ENCODE results near the gene TFPI. TPM values are rescaled to one million over a fixed set of nuclear protein-coding genes. Genes with fewer than 3 reads are reported as not detected.

Gene TFPI
- total and polyA plus RNA-seq, 10 of the 15 experiments (the other 5 are each of a cell fraction or from before 2014, with no cell fraction given) = 0.07 to 0.59 (median 0.34) TPM

DNA sequence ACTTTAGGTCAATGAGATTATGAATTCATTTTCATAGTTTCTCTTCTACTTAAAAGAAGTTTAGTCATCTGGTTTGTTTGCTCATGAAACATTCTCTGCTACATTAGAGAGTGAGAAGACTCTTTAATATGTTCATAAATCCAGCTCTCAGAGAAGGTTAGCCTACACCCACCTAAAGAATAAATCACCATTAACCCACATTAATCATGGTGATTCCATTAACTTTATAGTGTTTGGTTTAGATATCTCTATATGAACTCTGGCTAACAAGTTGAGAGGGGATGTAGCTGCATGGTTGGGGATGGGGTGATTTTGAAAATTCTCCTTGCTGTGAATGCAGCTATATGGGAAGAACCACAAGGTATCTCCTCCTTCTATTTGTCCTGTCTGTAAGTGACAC, 10.7 kb downstream of the TFPI start:
- Histone ChIP-seq H3K4me3 (no peak overlapping the region), H3K9me3 (replicated peaks; ENCODE audit: control insufficient read depth, insufficient read depth, low read length) (no peaks in the 10 kb centered on the region), H4K20me1 (ENCODE audit: control insufficient read depth, insufficient read depth) (no peaks in the 10 kb centered on the region), H3K9ac (ENCODE audit: control insufficient read depth, insufficient read depth, low read length) (no peak overlapping the region), H3K4me1 (ENCODE audit: control insufficient read depth, insufficient read depth, low read length) (no peaks in the 10 kb centered on the region), H2AFZ (ENCODE audit: control insufficient read depth, low read depth, low read length) (no peak overlapping the region), H3K4me2 (ENCODE audit: control insufficient read depth, insufficient read depth) (no peak overlapping the region), H3K79me2 (ENCODE audit: control insufficient read depth, insufficient read depth, low read length) (no peaks in the 10 kb centered on the region), H3K36me3 (ENCODE audit: control insufficient read depth in 2 of 2, insufficient read depth in 2 of 2, low read length in 1 of 2) (no peaks in the 10 kb centered on the region), H3K27ac (ENCODE audit: control insufficient read depth, insufficient read depth) (no peak overlapping the region), H3K27me3 (replicated peaks in 1 of 2; ENCODE audit: control insufficient read depth in 2 of 2, insufficient read depth in 2 of 2, low read length in 1 of 2) (no peaks in the 10 kb centered on the region)
- DNase-seq (ENCODE audit: low read depth, low spot score) (no peak), ATAC-seq (no peak), FAIRE-seq (no peak)
- BruUV-seq (replicated peaks) = no TSS peak
- intact Hi-C loops (cut with micrococcal nuclease; ENCODE audit: unreplicated experiment) (no loop called here), in situ Hi-C loops (cut with MboI) (no loop called here)
- POLR2A ChIA-PET = interaction anchor here (0.9 kb wide), 1 partner anchor 33 kb away, joined by 3 read pairs; no protein-coding TSS in a partner anchor
- SMC1A ChIA-PET (ENCODE audit: uncharacterized antibody, unreplicated experiment) = interaction anchor here (0.7 to 2.2 kb wide), 6 partner anchors 9 to 44 kb away, joined by 4 to 10 read pairs (median 5); partner anchors contain the start of gene TFPI
- RAD21 ChIA-PET (ENCODE audit: unreplicated experiment) = interaction anchor here (0.9 to 1.4 kb wide), 2 partner anchors 11 to 38 kb away, joined by 3 to 7 read pairs; no protein-coding TSS in a partner anchor
- no peak for TF ChIP-seq CHD1 (IDR thresholded peaks at IDR 0.05; ENCODE audit: low read depth, low read length)
- CTCF ChIA-PET = interaction anchor here (1.0 to 1.2 kb wide), 3 partner anchors 11 to 44 kb away, joined by 3 to 10 read pairs (median 3); partner anchors contain the start of gene TFPI

DNA sequence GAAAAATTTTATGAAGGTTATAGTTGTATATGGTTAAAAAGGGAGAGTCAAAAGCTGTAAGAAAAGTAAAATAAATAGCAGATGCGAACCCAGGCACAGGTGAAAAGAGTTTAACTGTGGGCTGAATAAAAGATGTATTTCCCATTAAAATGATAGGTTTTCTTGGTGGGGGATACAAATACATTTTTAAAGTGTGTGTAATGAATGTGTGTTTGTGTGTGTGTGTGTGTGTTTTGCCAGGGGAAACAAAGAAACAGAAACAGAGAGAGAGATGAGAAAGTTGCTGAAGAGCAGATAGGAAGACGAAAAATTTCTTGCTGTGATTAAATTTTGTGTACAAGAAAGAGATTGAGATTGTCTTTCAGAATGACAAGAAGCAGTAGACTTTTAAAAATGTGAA, 12.1 kb downstream of the TFPI start:
- CTCF ChIA-PET = interaction anchor here (0.6 kb wide), 1 partner anchor 428 kb away, joined by 3 read pairs; no protein-coding TSS in a partner anchor
- no TSS peak for BruUV-seq (replicated peaks)
- TF ChIP-seq HCFC1 (IDR thresholded peaks at IDR 0.05; ENCODE audit: low read length) (no peak), ZNF217 (IDR thresholded peaks at IDR 0.05) (no peak), NKRF (conservative IDR thresholded peaks at IDR 0.05) (no peak), NR2F1 (conservative IDR thresholded peaks at IDR 0.05) (no peak), SMARCA5 (IDR thresholded peaks at IDR 0.05) (no peak), JUND (IDR thresholded peaks at IDR 0.05; ENCODE audit: low read depth, low read length) (no peak), IKZF1 (conservative IDR thresholded peaks at IDR 0.05) (no peak), E2F4 (IDR thresholded peaks at IDR 0.05; ENCODE audit: low read depth, low read length) (no peak)
- TF ChIP-seq, protein P1, sequence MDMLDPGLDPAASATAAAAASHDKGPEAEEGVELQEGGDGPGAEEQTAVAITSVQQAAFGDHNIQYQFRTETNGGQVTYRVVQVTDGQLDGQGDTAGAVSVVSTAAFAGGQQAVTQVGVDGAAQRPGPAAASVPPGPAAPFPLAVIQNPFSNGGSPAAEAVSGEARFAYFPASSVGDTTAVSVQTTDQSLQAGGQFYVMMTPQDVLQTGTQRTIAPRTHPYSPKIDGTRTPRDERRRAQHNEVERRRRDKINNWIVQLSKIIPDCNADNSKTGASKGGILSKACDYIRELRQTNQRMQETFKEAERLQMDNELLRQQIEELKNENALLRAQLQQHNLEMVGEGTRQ (IDR thresholded peaks at IDR 0.05; ENCODE audit: borderline replicate concordance, low read depth, low read length) = no peak
- TF ChIP-seq, protein P2, sequence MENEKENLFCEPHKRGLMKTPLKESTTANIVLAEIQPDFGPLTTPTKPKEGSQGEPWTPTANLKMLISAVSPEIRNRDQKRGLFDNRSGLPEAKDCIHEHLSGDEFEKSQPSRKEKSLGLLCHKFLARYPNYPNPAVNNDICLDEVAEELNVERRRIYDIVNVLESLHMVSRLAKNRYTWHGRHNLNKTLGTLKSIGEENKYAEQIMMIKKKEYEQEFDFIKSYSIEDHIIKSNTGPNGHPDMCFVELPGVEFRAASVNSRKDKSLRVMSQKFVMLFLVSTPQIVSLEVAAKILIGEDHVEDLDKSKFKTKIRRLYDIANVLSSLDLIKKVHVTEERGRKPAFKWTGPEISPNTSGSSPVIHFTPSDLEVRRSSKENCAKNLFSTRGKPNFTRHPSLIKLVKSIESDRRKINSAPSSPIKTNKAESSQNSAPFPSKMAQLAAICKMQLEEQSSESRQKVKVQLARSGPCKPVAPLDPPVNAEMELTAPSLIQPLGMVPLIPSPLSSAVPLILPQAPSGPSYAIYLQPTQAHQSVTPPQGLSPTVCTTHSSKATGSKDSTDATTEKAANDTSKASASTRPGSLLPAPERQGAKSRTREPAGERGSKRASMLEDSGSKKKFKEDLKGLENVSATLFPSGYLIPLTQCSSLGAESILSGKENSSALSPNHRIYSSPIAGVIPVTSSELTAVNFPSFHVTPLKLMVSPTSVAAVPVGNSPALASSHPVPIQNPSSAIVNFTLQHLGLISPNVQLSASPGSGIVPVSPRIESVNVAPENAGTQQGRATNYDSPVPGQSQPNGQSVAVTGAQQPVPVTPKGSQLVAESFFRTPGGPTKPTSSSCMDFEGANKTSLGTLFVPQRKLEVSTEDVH (IDR thresholded peaks at IDR 0.05; ENCODE audit: low read depth, partially characterized antibody) = no peak

More for the DNA sequence above, 12.1 kb downstream of the TFPI start:
- Histone ChIP-seq H3K9me3 (replicated peaks; ENCODE audit: control insufficient read depth, insufficient read depth, low read length) (no peaks in the 10 kb centered on the region), H3K79me2 (ENCODE audit: control insufficient read depth, insufficient read depth, low read length) (no peaks in the 10 kb centered on the region), H3K4me2 (ENCODE audit: control insufficient read depth, insufficient read depth) (no peak overlapping the region), H3K27me3 (replicated peaks in 1 of 2; ENCODE audit: control insufficient read depth in 2 of 2, insufficient read depth in 2 of 2, low read length in 1 of 2) (no peaks in the 10 kb centered on the region), H3K27ac (ENCODE audit: control insufficient read depth, insufficient read depth) (no peak overlapping the region), H4K20me1 (ENCODE audit: control insufficient read depth, insufficient read depth) (no peaks in the 10 kb centered on the region), H3K36me3 (ENCODE audit: control insufficient read depth in 2 of 2, insufficient read depth in 2 of 2, low read length in 1 of 2) (no peaks in the 10 kb centered on the region), H2AFZ (ENCODE audit: control insufficient read depth, low read depth, low read length) (no peak overlapping the region), H3K9ac (ENCODE audit: control insufficient read depth, insufficient read depth, low read length) (no peak overlapping the region), H3K4me1 (ENCODE audit: control insufficient read depth, insufficient read depth, low read length) (no peaks in the 10 kb centered on the region), H3K4me3 (no peak overlapping the region)
- in situ Hi-C loops (cut with MboI) (no loop called here), intact Hi-C loops (cut with micrococcal nuclease; ENCODE audit: unreplicated experiment) (no loop called here)
- ChIA-PET RAD21 (ENCODE audit: unreplicated experiment) (no interaction called here), POLR2A (no interaction called here), SMC1A (ENCODE audit: uncharacterized antibody, unreplicated experiment) (interaction anchor here (1.2 kb wide), 1 partner anchor 42 kb away, joined by 3 read pairs; no protein-coding TSS in a partner anchor)
- WGBS (ENCODE audit: insufficient coverage, insufficient replicate concordance, low lambda C conversion rate, missing lambda C conversion rate) = 43% methylated on average over 2 of the region's 2 CpGs
- ATAC-seq (no peak), FAIRE-seq (no peak), DNase-seq (ENCODE audit: low read depth, low spot score) (no peak)

All from GM12878 (cell line).